ENCODE measurements around the gene CD207. TPM values are rescaled to one million over a fixed set of nuclear protein-coding genes. Genes with fewer than 3 reads are reported as not detected.

Gene CD207
- polyA plus RNA-seq, 3 donors: 0.05 TPM; not detected in 2

DNA sequence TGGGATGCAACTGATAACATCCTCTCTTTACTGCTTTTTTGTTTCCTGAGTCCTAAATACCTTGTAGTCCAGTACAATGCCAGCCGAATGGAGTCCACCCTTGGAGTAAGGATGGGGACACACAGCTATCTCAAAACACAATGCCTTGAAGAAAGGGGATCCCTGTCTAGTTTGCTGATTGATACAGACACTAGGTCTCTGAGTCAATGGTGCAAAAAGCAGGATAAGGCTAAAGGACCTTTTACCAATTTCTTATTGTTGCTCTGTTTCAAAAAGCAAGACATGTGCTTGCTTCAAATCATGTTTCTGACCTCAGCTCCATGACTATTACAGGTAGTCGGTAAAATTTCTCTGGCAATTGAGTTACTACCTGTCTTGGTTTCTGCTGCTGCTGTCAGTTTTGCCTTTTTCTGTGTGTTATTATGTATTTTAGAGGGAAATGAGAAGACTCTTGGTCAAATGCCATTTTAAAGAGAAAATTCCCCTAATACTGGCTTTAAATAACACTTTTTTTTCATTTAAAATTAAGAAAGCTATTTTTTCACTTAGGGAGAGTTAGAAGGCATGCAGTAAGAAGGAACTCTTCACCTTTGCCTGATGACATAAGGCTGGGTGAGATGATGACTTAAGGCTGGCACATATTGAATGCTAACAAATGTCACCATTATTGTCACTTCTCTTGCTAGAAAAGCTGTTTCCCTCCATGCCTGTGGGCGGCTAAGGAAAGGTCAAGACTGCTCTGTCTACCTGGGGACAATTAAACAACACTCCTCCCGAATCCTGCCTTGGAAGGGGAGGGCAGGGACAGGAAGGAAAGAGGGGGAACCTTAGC lies 40.2 kb downstream of the CD207 start:
- no peak overlapping the region for H3K9ac ChIP-seq (ENCODE audit: insufficient read depth, low read length, poor library complexity, severe bottlenecking)
- peaks cover 8 to 23% (median 16%) of the 10 kb centered on the region in 7 donors for H3K9me3 Mint-ChIP-seq
- WGBS (ENCODE audit: insufficient coverage): no CpG with 5 or more reads among the region's 4 CpGs
- H3K79me2 ChIP-seq (ENCODE audit: insufficient read depth, low read length): no peaks in the 10 kb centered on the region
- no peak overlapping the region for H3K27ac ChIP-seq (ENCODE audit: low read depth in 1 of 2, low read length in 2 of 2)
- DNase-seq: no peak
- no peak overlapping the region for H2AFZ ChIP-seq (ENCODE audit: insufficient read depth, low read depth, low read length, poor library complexity, severe bottlenecking)
- peaks cover 0 to 5% of the 10 kb centered on the region in 2 donors for H3K9me3 ChIP-seq (replicated peaks in 1 of 2; ENCODE audit: control insufficient read depth in 1 of 2, insufficient read depth in 1 of 2, low read length in 2 of 2)
- no peaks in the 10 kb centered on the region for H4K20me1 ChIP-seq (ENCODE audit: insufficient read depth, low read length)
- H3K4me1 ChIP-seq (ENCODE audit: control insufficient read depth in 1 of 2, insufficient read depth in 2 of 2, low read length in 2 of 2): peaks cover 67 to 88% of the 10 kb centered on the region in 2 donors
- H3K4me3 ChIP-seq (replicated peaks in 1 of 3; ENCODE audit: low read depth in 2 of 3, low read length in 3 of 3): no peak overlapping the region
- no peaks in the 10 kb centered on the region for H3K36me3 ChIP-seq (replicated peaks in 1 of 2; ENCODE audit: control insufficient read depth in 1 of 2, insufficient read depth in 2 of 2, low read length in 2 of 2)
- peaks cover 10% of the 10 kb centered on the region in 2 donors for H3K27me3 ChIP-seq (ENCODE audit: control insufficient read depth in 2 of 2, insufficient read depth in 2 of 2, low read length in 2 of 2)
- H3K4me2 ChIP-seq (replicated peaks; ENCODE audit: extremely low read depth, low read length, poor library complexity, severe bottlenecking): no peak overlapping the region
- H3K27me3 Mint-ChIP-seq (ENCODE audit: low read depth in 3 of 3): peaks cover 12 to 18% (median 14%) of the 10 kb centered on the region in 3 donors
- peaks cover 19 to 20% of the 10 kb centered on the region in 2 donors for H3K36me3 Mint-ChIP-seq
- intact Hi-C loops (cut with micrococcal nuclease): no loop called here
- no peak for TF ChIP-seq CTCF (IDR thresholded peaks at IDR 0.05)
- H3K4me3 Mint-ChIP-seq: no peak overlapping the region
- H3K4me1 Mint-ChIP-seq: peaks cover 66% of the 10 kb centered on the region
- H3K27ac Mint-ChIP-seq: peak overlapping the region in 2 of 7 donors; percentile 69 to 82

- TF ChIP-seq CTCF (IDR thresholded peaks at IDR 0.05): no peak
- H3K27me3 Mint-ChIP-seq (ENCODE audit: low read depth in 3 of 3): peaks cover 26 to 33% (median 28%) of the 10 kb centered on the region in 3 donors
- H3K27me3 ChIP-seq (ENCODE audit: control insufficient read depth in 2 of 2, insufficient read depth in 2 of 2, low read length in 2 of 2): peaks cover 23 to 30% of the 10 kb centered on the region in 2 donors
- H3K4me3 Mint-ChIP-seq: peak overlapping the region; percentile 56 to 81
- peaks cover 72% of the 10 kb centered on the region for H3K4me1 Mint-ChIP-seq
- no peaks in the 10 kb centered on the region for H3K9me3 ChIP-seq (replicated peaks in 1 of 2; ENCODE audit: control insufficient read depth in 1 of 2, insufficient read depth in 1 of 2, low read length in 2 of 2)
- H3K36me3 ChIP-seq (replicated peaks in 1 of 2; ENCODE audit: control insufficient read depth in 1 of 2, insufficient read depth in 2 of 2, low read length in 2 of 2): no peaks in the 10 kb centered on the region
- peaks cover 14 to 22% of the 10 kb centered on the region in 2 donors for H3K36me3 Mint-ChIP-seq
- peak overlapping the region; percentile 19 to 63 for H3K27ac ChIP-seq (ENCODE audit: low read depth in 1 of 2, low read length in 2 of 2)
- no peaks in the 10 kb centered on the region for H3K79me2 ChIP-seq (ENCODE audit: insufficient read depth, low read length)
- intact Hi-C loops (cut with micrococcal nuclease): loop anchor here in 1 of 2 donors (5.0 kb wide), 1 partner anchor 154 kb away; no protein-coding TSS in a partner anchor
- peak overlapping the region; percentile 92 to 96 (median 95) for H3K27ac Mint-ChIP-seq
- DNase-seq: peak; percentile 73 to 83 (median 83)
- WGBS (ENCODE audit: insufficient coverage): no CpG with 5 or more reads among the region's 2 CpGs
- peaks cover 70 to 88% of the 10 kb centered on the region in 2 donors for H3K4me1 ChIP-seq (ENCODE audit: control insufficient read depth in 1 of 2, insufficient read depth in 2 of 2, low read length in 2 of 2)
- H4K20me1 ChIP-seq (ENCODE audit: insufficient read depth, low read length): no peaks in the 10 kb centered on the region
- H3K4me2 ChIP-seq (replicated peaks; ENCODE audit: extremely low read depth, low read length, poor library complexity, severe bottlenecking): peak overlapping the region; percentile 52
- H3K9me3 Mint-ChIP-seq: peaks cover 3 to 16% (median 6%) of the 10 kb centered on the region in 7 donors
- H3K4me3 ChIP-seq (replicated peaks in 1 of 3; ENCODE audit: low read depth in 2 of 3, low read length in 3 of 3): peak overlapping the region in 1 of 3 experiments; percentile 23
- H2AFZ ChIP-seq (ENCODE audit: insufficient read depth, low read depth, low read length, poor library complexity, severe bottlenecking): no peak overlapping the region
- H3K9ac ChIP-seq (ENCODE audit: insufficient read depth, low read length, poor library complexity, severe bottlenecking): no peak overlapping the region
These were observed 42.2 kb downstream of the CD207 start for GRCh38 chr2:70793450-70793849.
